HG02610 (cell line): ENCODE measurements around the gene MAPK6.
"Not testable (repeated sequence)": the region's sequence is repeated elsewhere in the genome, so short reads cannot be mapped to it uniquely, and the experiment has no call there.

Source experiments
- ATAC-seq: cut with Tn5 transposase; IDR thresholded peaks from one replicate; pipeline ENCODE4 v1.9.1; 2021; ENCODE audit warnings: mild to moderate bottlenecking, moderate library complexity; ENCODE audit not compliant: unreplicated experiment

The MAPK6 gene

DNA sequence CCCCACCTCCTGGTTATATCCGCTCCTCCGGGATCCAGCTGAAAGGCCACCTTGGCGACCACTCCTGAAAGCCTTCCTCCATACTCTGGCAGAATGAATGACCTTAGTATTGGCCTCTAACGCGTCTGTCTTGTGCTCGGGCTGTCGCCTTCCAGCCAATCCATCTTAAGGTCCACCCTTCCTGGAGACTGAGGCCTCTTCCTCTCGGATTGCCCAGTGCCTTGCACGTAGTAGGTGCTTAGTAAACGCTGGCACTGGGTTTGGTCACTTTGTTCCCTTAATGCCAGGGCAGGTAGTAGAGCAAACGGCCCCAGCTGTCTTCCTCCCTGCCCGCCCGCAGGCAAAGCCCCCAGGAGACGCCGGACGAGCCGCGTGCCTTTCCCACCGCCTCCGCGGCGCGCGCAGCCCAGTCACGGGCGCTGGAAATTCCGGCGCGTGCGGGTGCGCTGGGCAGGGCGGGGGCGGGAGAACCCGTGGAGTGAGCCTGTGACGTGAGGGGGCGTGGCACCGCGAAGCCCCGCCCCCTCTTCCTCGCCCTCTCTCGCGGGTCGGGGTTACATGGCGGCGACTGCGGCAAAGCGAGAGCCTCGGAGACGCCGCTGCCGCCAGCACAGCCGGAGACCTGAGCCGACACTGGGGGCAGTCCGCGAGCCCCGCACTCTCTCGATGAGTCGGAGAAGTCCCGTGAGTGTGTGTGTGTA is at the start of gene MAPK6:
TSS of gene MAPK6 (plus strand) at position 527 of the 701 bp plus-strand sequence. CDS start 27,242 bp downstream, outside the sequence.
- ATAC-seq, result peak; percentile 68

DNA sequence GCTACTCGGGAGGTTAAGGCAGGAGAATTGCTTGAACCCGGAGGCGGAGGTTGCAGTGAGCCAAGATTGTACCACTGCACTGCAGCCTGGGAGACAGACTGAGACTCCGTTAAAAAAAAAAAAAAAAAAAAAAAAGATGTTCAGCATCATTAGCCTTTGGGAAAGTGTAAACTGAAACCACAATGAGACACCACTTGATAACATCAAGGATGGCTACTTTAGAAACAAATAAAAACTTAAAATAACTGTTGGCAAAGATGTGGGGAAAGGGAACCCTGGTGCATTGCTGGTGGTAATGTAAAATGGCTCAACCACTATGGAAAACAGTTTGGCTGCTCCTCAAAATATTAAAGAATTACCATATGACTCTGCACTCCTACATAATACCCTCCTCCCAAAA is 49.3 kb upstream of the MAPK6 start:
- ATAC-seq, result no peak

DNA sequence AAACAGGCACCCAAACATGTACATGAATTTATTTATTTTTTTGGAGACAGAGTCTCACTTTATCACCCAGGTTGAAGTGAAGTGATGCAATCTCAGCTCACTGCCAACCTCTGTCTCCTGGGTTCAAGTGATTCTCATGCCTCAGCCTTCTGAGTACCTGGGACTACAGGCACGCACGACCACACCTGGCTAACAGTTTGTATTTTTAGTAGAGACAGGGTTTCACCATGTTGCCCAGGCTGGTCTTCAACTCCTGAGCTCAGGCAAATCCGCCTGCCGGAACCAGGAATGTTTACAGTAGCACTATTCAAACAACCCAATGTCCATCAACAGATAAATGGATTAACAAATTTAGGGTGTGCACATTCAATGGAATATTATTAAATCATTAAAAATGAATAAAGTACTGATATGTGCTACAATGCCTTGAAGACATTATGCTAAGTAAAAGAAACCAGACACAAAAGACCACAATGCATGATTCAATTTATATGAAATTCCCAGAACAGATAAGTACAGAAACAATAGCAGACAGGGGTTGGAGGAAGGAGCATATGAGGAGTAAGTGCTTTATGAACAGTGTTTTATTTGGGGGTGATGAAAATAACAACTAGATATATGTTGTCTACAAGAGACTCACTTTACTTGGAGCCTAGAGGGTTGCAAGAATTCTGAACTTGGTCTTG is 48.7 kb upstream of the MAPK6 start:
- ATAC-seq, result no peak

DNA sequence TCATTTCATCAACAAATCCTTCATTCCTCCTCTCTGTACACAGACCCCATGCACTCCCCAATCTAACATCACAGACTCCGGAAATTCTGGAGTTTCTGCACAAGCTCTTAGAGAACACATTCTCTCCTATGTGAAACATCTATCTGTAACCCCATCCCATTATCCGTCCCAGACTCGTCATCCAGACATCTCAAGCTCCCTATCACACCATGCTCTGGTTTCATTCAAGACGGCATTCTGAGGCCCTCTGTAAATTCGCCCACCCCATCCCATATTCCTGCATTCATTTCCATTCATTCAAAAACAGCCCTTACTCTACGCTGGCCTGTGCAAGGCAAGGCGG is 48.0 kb upstream of the MAPK6 start:
- peak; percentile 14 for ATAC-seq

DNA sequence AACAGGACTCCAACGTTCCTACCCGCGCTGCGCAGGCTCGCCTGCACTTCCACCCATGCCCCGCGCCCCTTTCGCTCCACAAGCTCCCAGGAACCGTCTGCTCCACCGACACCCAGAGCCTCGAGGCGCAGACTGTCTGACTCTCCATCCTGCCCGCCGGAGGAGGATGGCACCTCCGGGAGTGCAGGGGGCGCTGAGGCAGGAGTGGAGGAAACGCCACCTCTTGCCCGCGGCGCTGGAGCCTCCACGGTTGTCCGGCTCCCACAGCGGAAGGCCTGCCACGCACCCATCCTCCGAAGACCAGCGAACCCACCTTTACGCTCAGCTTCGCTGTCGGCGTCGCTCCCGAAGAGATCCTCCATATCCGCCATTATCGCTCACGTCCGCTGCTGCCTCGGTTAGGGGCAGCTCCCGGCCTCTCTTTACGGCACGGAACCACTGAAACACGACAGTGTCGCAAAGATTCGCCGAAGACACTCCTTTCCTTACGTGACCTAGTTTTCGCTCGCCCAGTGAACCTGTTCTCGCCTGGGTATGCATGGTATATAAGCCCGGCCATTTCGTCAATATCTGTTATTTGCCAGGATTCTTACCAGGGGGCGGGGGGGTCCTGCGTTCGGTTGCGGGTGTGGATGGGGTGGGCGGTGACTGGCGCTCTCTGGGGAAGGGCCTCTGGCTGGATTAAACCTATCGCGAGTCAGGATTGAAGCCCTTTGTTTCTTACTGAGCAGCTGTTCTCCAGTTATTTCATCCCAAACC is 47.5 kb upstream of the MAPK6 start, which contains the start of gene LEO1:
TSS of gene LEO1 (minus strand) at position 404 of the 759 bp plus-strand sequence. CDS start at position 371, 33 bp downstream.
- peak; percentile 83 for ATAC-seq

DNA sequence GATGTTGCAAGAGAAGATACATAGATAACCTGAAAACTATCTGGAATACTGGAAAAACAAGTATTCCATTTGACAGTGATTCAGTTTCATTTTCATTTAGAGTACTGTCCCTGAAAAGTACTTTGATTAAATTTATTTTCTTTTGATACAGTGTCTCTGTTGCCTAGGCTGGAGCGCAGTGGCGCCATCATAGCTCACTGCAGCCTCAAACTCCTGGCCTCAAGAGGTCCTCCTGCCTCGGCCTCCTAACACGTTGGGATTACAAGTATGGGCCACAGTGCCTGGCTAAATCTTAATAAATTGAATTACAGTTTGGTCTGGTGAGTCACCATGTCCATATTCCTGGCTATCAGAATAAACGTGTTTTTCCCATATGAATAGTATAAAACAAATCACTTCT is 45.8 kb upstream of the MAPK6 start:
- no peak for ATAC-seq

DNA sequence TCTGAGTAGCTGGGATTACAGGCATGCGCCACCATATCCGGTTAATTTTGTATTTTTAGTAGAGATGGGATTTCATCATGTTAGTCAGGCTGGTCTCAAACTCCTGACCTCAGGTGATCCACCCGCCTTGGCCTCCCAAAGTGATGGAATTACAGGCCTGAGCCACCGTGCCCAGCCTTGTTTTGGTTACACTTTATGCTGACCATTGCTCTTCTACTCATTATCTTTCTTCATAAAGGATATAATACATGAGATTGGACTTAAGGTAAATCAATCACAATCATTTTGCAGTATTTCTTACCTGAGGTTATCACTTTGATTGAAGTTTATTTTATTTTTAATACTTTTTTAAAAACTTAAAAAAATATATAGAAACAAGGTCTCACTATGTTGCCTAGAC is 45.2 kb upstream of the MAPK6 start:
- no peak for ATAC-seq

DNA sequence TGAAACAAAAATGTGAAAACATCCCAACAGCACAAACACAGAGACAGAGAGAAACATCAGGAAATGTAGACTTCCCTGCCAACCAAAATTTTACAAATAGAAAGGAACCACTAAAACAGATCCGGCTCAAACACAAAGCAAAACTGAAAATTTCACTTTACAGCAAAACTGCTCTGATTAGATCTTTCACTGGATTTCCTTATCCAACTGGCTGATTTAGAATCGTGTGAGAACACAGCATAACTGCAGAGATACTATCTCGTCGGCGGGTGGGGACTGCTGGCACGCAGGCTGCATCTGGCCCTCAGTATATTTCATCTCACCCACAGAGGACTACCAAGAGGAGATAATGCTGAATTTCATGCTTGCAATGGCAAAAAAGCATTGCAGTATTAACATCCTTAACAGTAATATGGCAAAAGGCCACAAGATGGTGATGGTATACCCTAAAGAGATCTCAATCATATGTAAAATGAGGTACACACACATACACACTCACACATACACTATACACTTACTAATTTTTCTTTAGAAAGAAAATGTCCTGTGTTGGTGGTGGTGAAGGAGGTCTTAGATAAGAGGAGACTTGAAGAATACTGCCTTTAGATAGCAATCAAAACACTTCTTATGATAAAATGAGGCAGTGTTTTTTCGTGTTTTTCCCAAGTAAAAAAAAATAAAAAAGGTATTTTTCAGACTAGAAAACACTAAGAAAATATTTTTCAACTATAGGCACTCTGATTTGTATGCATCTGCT is 36.8 kb upstream of the MAPK6 start:
- peak; percentile 90 for ATAC-seq

DNA sequence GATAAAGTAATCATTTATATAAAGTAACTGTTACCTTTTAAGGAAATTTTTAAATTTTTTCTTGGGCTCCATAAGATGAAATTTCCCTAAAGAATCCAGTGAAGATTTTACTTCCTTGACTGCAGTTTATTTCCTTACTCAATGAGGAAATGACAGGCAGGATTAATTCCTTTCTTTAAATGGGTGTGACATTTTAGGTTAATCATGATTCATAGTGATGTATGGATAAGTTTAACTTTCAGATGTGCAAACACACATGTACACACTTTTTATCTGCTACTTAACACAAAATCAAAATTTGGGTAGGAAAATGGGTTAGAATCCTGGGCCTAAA is 36.3 kb upstream of the MAPK6 start:
- ATAC-seq, result no peak

DNA sequence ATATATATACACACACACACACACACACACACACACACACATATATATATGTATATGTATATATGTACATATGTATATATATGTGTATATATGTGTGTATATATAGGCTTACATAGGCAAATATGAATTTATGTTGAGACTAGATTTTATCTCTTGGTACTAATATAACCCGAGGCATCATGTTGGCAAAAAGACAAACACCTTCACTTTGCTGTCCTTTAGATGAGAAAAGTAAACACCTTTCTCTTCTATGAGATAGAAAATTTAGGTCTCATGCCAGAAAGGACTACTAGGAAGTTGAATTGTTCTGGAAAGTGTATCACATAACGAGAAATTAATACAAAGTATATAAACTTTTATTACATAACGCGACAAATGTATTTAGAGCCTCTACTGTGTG is 27.9 kb upstream of the MAPK6 start:
- ATAC-seq, result no peak

DNA sequence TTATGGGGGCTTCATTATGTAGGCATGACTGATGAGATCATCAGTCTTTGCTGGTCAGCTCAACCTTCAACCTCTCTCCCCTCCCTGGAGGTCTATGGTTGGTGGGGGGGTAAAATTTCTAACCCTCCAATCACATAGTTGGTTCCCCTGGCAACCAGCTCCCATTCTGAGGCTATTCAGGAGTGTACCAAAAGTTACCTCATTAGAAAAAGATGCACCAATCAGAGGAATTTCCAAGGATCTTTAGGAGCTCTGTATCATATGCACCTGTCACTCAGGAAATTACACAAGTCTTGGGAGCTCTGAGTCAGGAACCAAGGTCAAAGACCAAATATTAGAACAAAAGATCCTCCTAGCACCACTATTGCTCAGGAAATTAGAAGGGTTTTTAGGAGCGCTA is 26.1 kb upstream of the MAPK6 start:
- ATAC-seq, result no peak

DNA sequence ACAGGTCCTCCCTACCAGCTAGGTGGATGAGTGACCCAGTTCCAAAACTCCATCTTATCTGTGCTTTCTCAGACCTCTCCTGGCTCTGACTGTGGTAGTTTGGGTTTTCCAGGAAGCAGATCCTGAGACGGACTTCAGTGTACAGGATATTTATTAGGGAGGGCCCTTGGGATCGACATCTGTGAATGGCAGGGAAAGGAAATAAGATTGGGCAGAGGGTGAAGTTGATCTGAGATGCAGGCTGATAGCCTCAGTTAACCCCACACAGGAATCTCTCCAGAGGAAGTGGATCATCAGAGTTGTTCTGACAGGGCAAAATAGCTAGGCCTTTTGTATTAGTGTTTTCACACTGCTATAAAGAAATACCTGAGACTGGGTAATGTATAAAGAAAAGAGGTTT is 16.7 kb upstream of the MAPK6 start:
- no peak for ATAC-seq

DNA sequence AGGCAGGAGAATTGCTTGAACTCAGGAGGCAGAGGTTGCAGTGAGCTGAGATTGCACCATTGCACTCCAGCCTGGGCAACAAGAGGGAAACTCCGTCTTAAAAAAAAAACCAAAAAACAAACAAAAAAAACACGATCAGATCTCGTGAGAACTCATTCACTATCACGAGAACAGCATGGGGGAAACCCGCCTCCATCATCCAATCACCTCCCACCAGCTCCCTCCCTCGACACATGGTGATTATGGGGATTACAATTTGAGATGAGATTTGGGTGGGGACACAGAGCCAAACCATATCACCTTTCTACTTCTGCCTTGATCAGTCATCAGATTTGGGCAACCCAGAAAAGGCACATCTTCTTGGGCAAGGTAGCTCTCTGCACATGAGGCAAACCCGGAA is 15.9 kb upstream of the MAPK6 start:
- not testable (repeated sequence) for ATAC-seq

DNA sequence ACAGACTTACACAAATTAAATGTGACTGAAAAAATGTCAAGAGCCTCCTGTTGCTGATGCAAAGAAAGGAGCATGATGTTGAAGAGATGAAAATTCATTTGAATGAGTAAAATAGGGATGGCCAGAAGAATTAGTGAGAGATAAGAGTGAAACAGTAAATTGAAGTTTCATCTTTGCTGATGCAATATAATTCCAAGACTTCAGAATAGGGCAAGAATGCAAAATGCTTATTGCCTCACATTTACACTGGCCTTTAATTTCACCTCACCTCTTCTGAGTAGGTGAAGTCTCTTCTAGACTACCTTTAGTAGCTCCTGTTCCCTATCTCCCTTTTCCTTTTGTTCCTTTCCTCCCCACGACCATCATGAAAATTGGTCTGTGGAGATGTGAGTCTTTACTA is 15.3 kb upstream of the MAPK6 start:
- ATAC-seq, result no peak

DNA sequence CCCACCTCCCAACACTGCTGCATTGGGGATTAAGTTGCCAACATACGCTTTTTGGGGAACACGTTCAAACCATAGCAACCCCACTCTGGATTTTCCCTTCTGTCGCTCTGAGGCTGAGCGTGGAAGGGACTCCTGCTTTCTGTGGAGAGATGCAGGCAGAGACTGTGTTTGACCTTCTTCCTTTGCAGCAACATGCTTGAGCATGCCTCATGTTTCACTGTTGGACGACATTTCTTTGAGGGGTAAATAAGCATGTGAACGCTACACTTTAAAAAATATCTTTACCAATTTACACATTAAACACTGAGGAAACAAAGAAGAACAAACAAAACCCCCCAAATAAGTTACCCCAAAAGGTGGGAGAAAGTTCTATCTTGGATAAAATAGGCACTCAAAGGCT is 14.2 kb upstream of the MAPK6 start:
- ATAC-seq, result no peak

DNA sequence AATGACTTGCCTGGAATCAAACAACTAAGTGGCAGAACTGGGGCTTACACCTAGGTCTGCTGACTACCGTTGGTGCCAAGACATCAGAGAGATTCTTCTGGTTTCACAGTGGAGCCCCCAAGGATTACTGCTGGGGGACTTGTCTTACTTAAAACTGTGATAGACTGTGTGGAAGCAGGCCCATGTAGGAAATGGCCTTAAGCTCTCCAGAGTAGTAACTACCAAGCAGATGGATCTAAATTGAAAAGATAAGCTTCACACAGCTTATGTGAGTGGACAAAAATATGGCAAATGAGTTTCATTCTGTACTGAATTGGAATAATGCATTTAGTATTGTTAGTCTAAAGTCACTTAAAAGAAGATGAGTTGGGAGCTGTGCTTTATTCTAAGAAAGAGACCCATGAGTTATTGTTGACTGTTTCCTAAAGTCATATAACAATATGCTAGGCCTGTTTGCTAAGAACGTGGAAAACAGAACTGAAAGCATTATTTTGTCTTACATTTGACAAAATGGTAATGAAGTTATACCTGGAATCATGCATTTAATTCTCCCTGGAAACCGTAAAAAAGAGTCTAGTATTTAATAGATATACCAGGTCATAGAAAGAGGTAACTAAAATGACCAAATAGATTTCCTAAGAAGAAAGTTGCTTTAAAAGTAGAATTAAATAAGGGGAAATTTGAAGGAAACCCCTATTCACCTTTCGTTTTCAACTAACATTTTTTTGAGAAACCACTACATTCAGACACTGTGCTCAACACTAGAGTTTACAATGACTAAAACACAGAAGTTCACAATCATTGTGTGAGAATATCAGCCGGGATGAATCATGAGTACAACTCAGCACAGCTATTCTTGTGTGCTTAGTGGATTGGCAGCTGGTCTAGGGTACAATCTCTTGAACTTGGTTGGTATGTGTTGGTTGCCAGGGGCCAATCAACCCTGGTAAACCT is 13.0 kb upstream of the MAPK6 start:
- peak; percentile 76 for ATAC-seq

DNA sequence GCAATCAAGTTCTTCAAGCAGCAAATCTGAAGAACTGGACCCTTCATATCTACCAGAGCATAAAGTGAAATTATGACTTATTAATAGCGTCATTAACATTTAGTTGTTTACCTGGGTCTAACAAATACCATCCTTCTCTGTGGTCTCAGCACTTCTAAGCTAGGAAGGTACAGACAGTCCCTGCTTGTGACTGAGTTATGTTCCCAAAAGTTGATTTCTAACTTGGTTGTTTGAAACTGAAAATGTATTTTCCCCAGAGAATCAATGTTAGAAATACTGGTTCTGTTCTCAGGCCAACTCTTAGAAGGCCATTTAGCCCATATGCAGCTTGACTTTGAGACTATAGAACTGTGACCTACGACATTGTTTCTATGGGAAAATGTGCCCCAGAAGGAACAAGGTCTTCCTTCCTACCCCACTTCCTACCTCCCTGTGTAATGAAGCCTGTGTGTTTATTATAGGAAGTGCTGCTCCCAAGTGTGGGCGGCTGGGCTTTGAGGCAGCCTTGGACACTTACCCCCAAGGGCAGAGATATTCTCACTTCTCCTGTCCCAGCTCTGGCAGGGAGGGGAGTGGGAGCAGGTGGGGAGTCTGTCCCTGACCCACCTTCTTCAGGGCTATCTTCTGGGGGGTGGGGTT is 12.2 kb upstream of the MAPK6 start:
- ATAC-seq, result peak; percentile 50

DNA sequence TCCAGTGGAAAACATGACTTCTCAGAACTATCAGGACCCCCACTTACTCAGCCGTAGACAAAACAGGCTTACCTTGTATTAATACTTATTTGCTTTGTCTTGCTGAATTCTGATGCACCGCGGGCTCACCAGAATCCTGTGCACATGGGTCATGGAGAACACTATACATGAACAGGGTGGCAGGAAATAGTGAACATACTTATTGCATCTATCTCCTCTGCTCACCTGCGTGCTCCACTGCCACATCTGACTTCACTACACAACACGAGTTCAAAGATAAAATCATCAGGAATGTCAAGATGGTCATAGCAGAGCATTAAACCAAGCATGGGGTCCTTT is 10.7 kb upstream of the MAPK6 start:
- no peak for ATAC-seq

DNA sequence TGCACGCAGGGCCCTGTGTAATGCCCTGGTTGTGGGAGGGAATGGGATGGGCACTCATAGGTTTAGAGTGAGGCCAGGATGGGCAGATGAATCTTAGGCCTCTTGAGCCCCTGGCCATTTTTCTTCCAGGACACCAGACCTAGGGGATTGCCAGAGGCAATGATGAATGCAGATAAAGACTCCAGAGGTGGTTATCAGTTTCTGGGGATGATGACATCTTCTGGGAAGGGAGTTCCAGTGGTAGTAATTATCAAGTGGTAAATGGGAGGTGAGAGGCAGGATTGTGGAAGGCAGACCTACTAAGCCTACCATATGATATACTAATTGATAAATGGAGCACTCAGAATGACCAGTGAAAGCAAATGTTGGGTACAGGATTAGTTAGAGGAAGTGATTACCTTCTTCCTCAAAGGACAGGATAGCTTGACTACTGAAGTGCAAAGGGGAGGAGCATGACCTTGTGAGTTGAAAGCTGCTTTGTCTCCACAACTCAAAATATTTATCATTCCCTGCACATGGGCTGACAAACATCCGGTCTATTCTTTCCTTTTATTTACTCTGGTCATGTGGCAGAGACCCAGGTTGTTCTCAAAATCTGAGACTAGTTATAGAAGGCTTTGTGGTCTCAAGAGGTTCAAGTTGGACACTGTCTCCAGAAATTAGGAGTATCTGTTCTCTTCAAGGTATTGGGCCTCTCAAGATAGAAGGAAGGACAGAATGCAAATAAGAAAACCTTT is 10.2 kb upstream of the MAPK6 start:
- peak; percentile 19 for ATAC-seq
